Posterior cingulate gyrus (tissue), 11 donors: Measurements from ENCODE around the gene CFAP54.
"Not testable (repeated sequence)": the region's sequence is repeated elsewhere in the genome, so short reads cannot be mapped to it uniquely, and the experiment has no call there.

Experiments
- DNase-seq, 10 donors: peaks; one replicate each; pipeline versions ENCODE4 v3.0.0 to v3.0.0-alpha.2; 2020 to 2021; ENCODE audit warnings: mixed read lengths in 3 of 10
- intact Hi-C: fragments of 100-400 bp; cut with DNase I; formaldehyde crosslinking; loops from one replicate; pipeline ENCODE4 v1.15.1; 2023

Gene CFAP54

GRCh38 chr12:96605684-96606083 lies 116.3 kb downstream of the CFAP54 start:
- DNase-seq = no peak
- intact Hi-C loops = no loop called here

- DNase-seq = no peak
- intact Hi-C loops = no loop called here
These were observed 116.8 kb downstream of the CFAP54 start for GRCh38 chr12:96606134-96606533.

DNA sequence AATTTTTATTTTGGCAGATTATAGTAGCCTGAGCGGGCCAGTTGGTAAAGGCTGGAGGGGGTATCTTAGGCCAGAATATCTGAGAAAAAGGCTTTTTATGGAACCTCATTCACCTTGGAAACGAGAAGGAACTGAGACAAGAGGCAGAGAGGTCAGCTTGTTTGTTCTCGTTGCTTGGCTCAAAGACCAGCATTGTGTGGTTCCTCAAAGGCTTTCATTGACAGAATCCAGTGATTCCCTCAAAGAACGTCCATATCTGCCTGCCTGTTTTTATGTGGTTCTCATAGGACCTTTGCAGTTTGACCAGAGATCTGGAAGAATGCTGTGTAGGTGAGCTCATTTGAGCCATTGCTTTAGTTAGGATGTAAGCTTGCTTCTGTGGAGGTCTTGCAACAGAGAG lies 117.3 kb downstream of the CFAP54 start:
- DNase-seq = no peak
- intact Hi-C loops = no loop called here

- intact Hi-C loops = no loop called here
- no peak for DNase-seq
These were observed 127.8 kb downstream of the CFAP54 start for GRCh38 chr12:96617178-96617577.

GRCh38 chr12:96623155-96623554 lies 133.8 kb downstream of the CFAP54 start:
- intact Hi-C loops = no loop called here
- DNase-seq = no peak

DNA sequence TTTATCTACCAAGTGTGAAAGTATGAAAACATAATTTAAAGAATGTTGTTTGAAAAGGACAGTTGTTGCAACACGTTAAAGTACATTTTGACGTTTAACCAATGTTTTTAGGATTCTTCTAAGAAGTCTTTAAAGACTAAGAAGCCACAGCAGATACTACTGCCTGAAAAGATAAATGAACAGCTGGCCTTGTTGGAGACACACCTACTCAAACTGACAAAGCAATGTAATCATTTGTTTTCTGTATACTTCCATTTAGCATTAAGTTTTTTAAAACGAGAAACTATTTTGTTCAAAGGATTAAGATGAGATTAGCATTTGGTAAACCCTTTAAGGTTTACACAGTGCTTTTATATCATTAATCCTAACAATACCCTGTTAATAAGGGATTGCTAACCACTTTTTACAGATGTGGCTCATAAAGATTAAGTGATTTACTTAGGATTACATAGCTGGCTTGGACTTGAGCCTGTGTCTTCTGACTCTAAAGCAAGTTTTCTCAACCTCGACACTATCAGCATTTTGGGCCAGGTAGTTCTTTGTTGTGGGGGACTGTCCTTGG lies 134.4 kb downstream of the CFAP54 start:
- DNase-seq = no peak
- intact Hi-C loops = no loop called here

- no peak for DNase-seq
These were observed 146.5 kb downstream of the CFAP54 start for GRCh38 chr12:96635844-96636243.

DNA sequence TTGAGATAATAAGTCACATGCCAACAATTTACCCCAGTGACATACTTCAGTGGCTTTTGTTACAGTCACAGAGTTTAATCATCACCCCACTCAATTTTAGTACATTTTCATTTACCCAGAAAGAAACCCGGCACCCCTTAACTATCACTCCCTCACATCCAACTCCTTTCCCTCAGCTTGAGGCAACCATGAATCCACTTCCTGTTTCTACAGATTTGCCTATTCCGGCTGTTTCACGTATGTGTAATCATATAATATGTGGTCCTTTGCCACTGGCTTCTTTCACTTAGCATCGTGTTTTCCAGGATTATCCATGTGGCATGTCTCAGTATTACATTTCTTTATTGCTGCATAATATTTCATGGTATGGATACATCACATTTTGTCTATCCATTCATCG lies 147.5 kb downstream of the CFAP54 start:
- intact Hi-C loops = no loop called here
- no peak for DNase-seq

More at GRCh38 chr12:96635844-96636243, 146.5 kb downstream of the CFAP54 start:
- intact Hi-C loops = no loop called here

- intact Hi-C loops = no loop called here
These were observed 159.5 kb downstream of the CFAP54 start for GRCh38 chr12:96648923-96649322.

GRCh38 chr12:96652870-96653269 lies 163.5 kb downstream of the CFAP54 start:
- DNase-seq = no peak
- intact Hi-C loops = no loop called here

More at GRCh38 chr12:96648923-96649322, 159.5 kb downstream of the CFAP54 start:
- DNase-seq = no peak

DNA sequence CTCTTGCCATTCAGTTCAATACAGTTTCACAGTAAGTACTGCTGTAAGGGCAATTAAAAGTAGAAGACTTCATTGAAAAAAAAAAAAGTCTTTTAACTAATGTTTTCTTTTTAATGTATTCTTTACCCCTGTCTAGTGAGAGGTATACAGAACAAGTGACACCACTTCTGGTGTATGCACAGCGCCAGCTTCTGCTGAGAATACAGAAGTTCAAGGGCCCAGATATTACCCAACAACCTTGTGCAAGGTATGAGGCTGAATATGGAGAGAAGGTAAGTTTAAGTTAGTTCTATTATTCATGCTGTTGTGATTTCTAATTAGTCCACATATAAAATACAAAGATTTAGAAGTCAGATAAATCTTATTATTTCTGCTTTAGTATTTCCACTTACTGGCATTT lies 168.7 kb downstream of the CFAP54 start:
- intact Hi-C loops = no loop called here

DNA sequence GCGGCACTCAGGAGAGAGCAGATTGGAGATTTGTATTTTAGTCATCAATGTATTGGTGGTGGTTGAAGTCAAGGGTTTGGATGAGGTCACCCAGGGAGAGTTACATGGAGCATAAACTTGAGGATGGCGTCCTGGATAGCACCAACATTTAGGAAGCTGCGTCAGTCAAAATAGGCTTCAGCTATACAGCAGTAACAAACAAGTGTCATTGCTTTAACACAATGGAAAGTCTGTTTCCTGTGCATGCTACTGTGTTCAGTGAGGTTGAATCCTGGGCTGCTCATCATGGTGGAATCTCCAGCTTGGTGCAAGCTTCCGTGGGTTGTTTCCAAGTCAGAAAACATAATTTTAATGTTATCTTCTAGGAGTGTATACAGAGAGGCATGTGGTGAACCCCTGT lies 180.4 kb downstream of the CFAP54 start:
- DNase-seq = no peak
- intact Hi-C loops = no loop called here

More for the DNA sequence above, 168.7 kb downstream of the CFAP54 start:
- no peak for DNase-seq

- intact Hi-C loops = no loop called here
These were observed 181.0 kb downstream of the CFAP54 start for GRCh38 chr12:96670334-96670899.

GRCh38 chr12:96675519-96675918 lies 186.1 kb downstream of the CFAP54 start:
- DNase-seq, intact Hi-C loops: not testable (repeated sequence)

More at GRCh38 chr12:96670334-96670899, 181.0 kb downstream of the CFAP54 start:
- no peak for DNase-seq

DNA sequence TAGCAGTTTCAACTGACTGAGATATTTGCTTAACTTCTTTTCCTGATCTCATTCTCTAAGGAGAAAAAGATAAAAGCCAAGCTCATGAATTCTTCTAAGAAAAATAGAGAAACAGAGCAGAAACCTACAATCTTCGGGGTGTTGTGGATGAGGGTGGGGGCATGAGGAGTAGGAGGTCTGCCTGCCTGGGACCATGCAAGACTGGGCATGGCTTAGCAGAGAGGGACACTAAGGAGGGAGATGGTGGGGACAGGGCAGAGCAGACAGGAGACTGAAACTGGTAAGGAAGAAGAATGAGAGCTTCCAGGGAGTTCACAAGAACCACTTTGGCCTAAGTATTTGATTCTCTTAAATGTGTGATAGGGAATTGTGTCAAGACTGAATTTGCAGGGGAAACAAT lies 188.0 kb downstream of the CFAP54 start:
- intact Hi-C loops = no loop called here
- DNase-seq = no peak

- DNase-seq = no peak
- intact Hi-C loops = no loop called here
These were observed 198.3 kb downstream of the CFAP54 start for GRCh38 chr12:96687719-96688118.

GRCh38 chr12:96698521-96698920 lies 209.1 kb downstream of the CFAP54 start:
- DNase-seq = no peak
- intact Hi-C loops = no loop called here

DNA sequence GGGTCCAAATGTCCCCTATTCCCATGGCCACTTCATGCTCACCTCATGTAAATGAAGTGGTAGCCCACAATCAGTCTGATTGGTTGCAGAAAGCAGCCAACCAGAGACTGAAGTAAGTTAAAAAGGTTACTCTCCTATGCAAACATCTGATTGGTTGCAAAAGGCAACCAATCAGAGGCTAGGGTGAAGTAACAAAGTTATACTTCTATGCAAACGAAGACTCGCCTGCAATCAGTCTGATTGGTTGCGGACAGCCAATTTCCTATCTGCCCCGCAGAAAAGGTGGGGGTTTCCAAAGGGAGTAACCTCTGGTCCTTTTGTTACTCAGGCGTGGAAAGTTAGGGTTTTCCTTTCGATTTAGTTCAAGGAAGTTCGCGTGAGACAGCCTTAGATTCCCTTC lies 209.6 kb downstream of the CFAP54 start:
- intact Hi-C loops = no loop called here
- no peak for DNase-seq

DNA sequence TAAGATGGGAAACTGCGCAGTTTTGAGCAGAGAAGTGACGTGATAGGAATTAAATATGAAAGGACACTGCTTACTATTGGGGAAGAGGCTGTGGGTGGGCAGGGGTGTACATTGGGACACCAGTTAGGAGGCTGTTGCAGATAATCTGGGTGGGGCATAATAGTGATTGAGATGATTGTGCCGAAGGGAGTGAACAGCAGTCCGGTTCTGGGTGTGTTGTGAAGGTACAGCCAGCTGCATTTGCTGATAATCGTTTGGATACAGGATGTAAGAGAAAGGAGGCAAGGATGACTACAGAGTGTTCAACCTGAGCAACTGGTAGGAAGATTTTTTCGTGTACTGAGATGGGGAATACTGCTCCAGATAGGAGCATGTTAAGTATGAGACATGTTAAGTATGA lies 212.5 kb downstream of the CFAP54 start:
- DNase-seq = no peak
- intact Hi-C loops = no loop called here

DNA sequence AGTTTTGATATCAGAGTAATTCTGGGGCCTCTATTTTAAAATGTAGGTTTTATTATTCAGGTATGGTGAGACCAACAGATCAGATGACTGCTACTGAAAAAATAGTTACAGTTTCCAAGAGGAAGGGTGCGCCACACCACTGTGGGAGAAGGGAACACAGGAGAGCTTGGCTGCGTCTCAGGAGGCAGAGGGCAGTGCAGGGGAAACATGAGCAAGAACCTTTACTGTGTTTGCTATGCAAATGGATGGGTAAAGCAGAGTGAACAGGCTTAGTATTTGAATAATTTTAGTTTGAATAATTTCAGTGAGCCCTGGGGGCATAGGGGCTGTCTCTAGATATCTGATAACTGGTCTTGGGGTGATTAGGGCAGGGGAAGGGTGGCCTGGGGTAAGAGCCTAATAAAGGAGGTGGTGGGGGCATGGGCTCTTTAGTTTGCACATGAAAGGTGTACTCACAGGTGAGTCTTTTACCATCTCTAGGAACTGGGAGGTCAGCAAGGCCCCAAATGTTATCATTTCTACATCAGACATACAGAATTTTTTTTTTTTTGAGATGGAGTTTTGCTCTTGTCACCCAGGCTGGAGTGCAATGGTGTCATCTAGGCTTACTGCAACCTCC lies 220.9 kb downstream of the CFAP54 start:
- no peak for DNase-seq

DNA sequence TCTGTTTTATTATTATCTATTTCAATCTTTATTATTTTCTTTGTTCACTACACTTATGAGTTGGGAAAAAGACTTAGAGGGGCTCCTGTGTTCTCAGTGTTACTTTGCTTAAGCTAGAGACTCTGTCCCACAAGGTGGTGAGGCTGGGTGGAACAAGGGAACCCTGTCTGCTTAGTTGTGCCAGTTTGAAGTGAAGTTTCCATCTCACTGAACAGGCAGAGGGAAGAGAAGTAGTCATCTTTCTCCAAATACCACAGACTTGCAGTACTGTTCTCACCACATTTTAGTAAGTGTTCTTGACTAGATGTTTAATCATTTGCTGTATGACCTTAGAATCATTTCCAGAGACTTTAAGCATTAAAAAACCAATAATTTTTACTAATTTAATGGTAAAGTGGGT lies 222.0 kb downstream of the CFAP54 start:
- DNase-seq = no peak
- intact Hi-C loops = no loop called here

More for the DNA sequence above, 220.9 kb downstream of the CFAP54 start:
- intact Hi-C loops = no loop called here

GRCh38 chr12:96714199-96714598 lies 224.8 kb downstream of the CFAP54 start:
- intact Hi-C loops = no loop called here

More at GRCh38 chr12:96714199-96714598, 224.8 kb downstream of the CFAP54 start:
- DNase-seq = no peak
